ENCODE data around the gene KDM2A. TPM values are rescaled to one million over a fixed set of nuclear protein-coding genes. Genes with fewer than 3 reads are reported as not detected.
A peak's percentile ranks its signal among the peaks of the same experiment; 100 is the strongest.

The KDM2A gene
- total and polyA plus RNA-seq, 2 experiments from 2014 or later = 25.0 to 54.1 TPM

- H3K4me3 Mint-ChIP-seq = peak overlapping the region; percentile 100
- Histone ChIP-seq H2AFZ (no peak overlapping the region), H3K36me3 (ENCODE audit: insufficient read depth) (peaks cover 21% of the 10 kb centered on the region), H3K27me3 (ENCODE audit: insufficient read depth) (no peaks in the 10 kb centered on the region), H3K4me2 (peak overlapping the region; percentile 97), H3K9me2 (ENCODE audit: insufficient read depth) (no peaks in the 10 kb centered on the region), H3K4me1 (ENCODE audit: insufficient read depth) (peaks cover 32% of the 10 kb centered on the region), H3K79me2 (replicated peaks; ENCODE audit: insufficient read depth) (peaks cover 63% of the 10 kb centered on the region), H3K27ac (ENCODE audit: low read depth) (peak overlapping the region; percentile 95), H4K20me1 (replicated peaks; ENCODE audit: insufficient read depth) (peaks cover 40% of the 10 kb centered on the region), H3F3A (replicated peaks; ENCODE audit: low read depth) (peaks cover 28% of the 10 kb centered on the region), H3K4me3 (peak overlapping the region; percentile 79)
- DNase-seq (ENCODE audit: low spot score) (peak; percentile 99), ATAC-seq (peak; percentile 95)
- H3K9me3 Mint-ChIP-seq = no peaks in the 10 kb centered on the region
- H3K27me3 Mint-ChIP-seq (ENCODE audit: insufficient read depth, low read depth, poor library complexity) = peaks cover 9% of the 10 kb centered on the region
- TF ChIP-seq CREB1 (CRISPR knock-in tag; IDR thresholded peaks at IDR 0.05; ENCODE audit: low read depth) (peak; percentile 84), POLR2AphosphoS5 (IDR thresholded peaks at IDR 0.05; ENCODE audit: low read depth) (peak; percentile 99), REST (IDR thresholded peaks at IDR 0.05; ENCODE audit: unreplicated experiment) (peak; percentile 41), EZH2phosphoT487 (IDR thresholded peaks at IDR 0.05; ENCODE audit: unreplicated experiment) (no peak)
- peaks cover 48% of the 10 kb centered on the region for H3K36me3 Mint-ChIP-seq (ENCODE audit: low read depth)
- H3K4me1 Mint-ChIP-seq = peaks cover 32% of the 10 kb centered on the region
- peak overlapping the region; percentile 100 for H3K27ac Mint-ChIP-seq
These were observed 120.9 kb downstream of the KDM2A start for GRCh38 chr11:67239783-67240575.

- peak overlapping the region; percentile 100 for H3K4me3 Mint-ChIP-seq
- Histone ChIP-seq H3K36me3 (ENCODE audit: insufficient read depth) (peaks cover 29% of the 10 kb centered on the region), H3K9me2 (ENCODE audit: insufficient read depth) (no peaks in the 10 kb centered on the region), H4K20me1 (replicated peaks; ENCODE audit: insufficient read depth) (peaks cover 42% of the 10 kb centered on the region), H3K4me2 (peak overlapping the region; percentile 97), H3K27ac (ENCODE audit: low read depth) (peak overlapping the region; percentile 95), H3K4me3 (peak overlapping the region; percentile 79), H3K27me3 (ENCODE audit: insufficient read depth) (no peaks in the 10 kb centered on the region), H2AFZ (no peak overlapping the region), H3F3A (replicated peaks; ENCODE audit: low read depth) (peaks cover 30% of the 10 kb centered on the region), H3K4me1 (ENCODE audit: insufficient read depth) (peaks cover 32% of the 10 kb centered on the region), H3K79me2 (replicated peaks; ENCODE audit: insufficient read depth) (peaks cover 66% of the 10 kb centered on the region)
- no peaks in the 10 kb centered on the region for H3K9me3 Mint-ChIP-seq
- TF ChIP-seq NANOG (IDR thresholded peaks at IDR 0.05; ENCODE audit: borderline replicate concordance) (no peak), POLR2AphosphoS5 (IDR thresholded peaks at IDR 0.05; ENCODE audit: low read depth) (0 out of 2 replicates have a peak, but pooled peaks have one; percentile 16)
- H3K27me3 Mint-ChIP-seq (ENCODE audit: insufficient read depth, low read depth, poor library complexity) = peaks cover 9% of the 10 kb centered on the region
- peaks cover 56% of the 10 kb centered on the region for H3K36me3 Mint-ChIP-seq (ENCODE audit: low read depth)
- ATAC-seq (peak; percentile 19), DNase-seq (ENCODE audit: low spot score) (peak; percentile 70)
- H3K27ac Mint-ChIP-seq = peak overlapping the region; percentile 100
- peaks cover 32% of the 10 kb centered on the region for H3K4me1 Mint-ChIP-seq
These were observed 121.7 kb downstream of the KDM2A start for GRCh38 chr11:67240576-67241389.

Data from GM23338 (cell line).